Measurements from ENCODE around the gene CSH2. TPM values are rescaled to one million over a fixed set of nuclear protein-coding genes. Genes with fewer than 3 reads are reported as not detected.

Gene CSH2
- not detected in 2 replicates for total RNA-seq

DNA sequence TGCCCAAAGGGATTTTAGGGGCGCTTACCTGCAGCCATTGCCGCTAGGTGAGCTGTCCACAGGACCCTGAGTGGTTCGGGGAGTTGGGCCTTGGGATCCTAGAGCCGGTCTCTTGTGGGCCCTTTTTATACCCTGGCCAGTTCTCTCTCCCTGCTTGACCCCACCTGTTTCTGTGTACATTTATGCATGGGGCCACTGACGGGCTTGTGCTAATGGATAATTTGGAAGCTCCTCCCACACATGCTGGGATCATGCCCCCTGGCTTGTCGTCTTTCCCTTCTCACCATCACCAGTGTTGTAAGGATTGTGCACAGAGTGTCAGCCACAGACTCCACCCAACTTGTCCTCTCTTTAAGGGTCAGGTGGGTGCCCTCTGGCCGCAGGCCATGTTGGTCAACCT, at the start of gene CSH2:
CSH2 (minus strand) TSS at position 101 of the 400 bp plus-strand sequence; CDS start at position 38, 63 bp downstream.

DNA sequence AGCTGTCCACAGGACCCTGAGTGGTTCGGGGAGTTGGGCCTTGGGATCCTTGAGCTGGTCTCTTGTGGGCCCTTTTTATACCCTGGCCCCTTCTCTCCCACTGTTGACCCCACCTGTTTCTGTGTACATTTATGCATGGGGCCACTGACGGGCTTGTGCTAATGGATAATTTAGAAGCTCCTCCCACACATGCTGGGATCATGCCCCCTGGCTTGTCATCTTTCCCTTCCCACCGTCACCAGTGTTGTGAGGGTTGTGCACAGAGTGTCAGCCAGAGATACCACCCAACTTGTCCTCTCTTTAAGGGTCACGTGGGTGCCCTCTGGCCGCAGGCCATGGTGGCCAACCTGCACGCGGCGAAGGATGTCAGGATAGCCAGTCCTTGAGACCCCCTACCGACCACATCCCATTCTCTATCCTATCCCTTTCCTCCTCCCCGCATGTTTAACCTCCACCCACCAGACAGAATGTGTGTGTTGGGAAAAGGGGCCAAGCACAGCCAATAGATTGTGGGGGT, 45.4 kb upstream of the CSH2 start, which contains the start of gene GH1:
GH1 (minus strand) TSS at position 51 of the 517 bp plus-strand sequence. CDS start 63 bp downstream, outside the sequence.

DNA sequence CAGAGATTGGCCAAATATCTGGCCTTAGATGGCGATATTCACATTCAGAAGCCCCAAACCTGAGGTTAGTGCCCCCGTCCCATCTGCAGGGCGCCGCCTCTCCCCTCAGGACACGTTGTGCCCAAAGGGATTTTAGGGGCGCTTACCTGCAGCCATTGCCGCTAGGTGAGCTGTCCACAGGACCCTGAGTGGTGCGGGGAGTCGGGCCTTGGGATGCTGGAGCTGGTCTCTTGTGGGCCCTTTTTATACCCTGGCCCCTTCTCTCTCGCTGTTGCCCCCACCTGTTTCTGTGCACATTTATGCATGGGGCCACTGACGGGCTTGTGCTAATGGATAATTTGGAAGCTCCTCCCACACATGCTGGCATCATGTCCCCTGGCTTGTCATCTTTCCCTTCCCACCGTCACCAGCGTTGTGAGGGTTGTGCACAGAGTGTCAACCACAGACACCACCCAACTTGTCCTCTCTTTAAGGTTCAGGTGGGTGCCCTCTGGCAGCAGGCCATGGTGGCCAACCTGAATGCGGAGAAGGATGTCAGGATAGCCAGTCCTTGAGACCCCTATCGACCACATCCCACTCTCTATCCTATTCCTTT, 37.7 kb upstream of the CSH2 start, which contains the start of gene CSHL1:
CSHL1 (minus strand) TSS at position 218 of the 595 bp plus-strand sequence; CDS start at position 156, 62 bp downstream.

DNA sequence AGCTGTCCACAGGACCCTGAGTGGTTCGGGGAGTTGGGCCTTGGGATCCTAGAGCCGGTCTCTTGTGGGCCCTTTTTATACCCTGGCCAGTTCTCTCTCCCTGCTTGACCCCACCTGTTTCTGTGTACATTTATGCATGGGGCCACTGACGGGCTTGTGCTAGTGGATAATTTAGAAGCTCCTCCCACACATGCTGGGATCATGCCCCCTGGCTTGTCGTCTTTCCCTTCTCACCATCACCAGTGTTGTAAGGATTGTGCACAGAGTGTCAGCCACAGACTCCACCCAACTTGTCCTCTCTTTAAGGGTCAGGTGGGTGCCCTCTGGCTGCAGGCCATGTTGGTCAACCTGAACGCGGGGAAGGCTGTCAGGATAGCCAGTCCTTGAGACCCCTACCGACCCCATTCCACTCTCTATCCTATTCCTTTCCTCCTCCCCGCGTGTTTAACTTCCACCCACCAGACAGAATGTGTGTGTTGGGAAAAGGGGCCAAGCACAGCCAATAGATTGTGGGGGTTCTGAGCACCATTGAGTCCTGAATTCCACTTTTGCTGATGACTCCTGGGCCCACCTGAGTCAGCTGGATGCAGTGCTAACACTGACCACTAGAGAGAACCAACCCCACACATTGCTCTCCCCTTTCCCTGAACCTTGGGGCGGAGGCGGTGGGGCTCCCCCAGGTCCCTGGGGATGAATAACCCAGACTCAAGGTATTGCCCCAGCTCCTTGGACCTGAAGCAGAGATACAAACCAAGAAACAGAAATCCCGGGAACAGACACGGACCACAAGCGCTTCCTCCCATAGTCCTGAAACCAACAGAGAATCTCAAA, 23.3 kb upstream of the CSH2 start, which contains the start of gene CSH1:
CSH1 (minus strand) TSS at position 51 of the 831 bp plus-strand sequence. CDS start 63 bp downstream, outside the sequence.

DNA sequence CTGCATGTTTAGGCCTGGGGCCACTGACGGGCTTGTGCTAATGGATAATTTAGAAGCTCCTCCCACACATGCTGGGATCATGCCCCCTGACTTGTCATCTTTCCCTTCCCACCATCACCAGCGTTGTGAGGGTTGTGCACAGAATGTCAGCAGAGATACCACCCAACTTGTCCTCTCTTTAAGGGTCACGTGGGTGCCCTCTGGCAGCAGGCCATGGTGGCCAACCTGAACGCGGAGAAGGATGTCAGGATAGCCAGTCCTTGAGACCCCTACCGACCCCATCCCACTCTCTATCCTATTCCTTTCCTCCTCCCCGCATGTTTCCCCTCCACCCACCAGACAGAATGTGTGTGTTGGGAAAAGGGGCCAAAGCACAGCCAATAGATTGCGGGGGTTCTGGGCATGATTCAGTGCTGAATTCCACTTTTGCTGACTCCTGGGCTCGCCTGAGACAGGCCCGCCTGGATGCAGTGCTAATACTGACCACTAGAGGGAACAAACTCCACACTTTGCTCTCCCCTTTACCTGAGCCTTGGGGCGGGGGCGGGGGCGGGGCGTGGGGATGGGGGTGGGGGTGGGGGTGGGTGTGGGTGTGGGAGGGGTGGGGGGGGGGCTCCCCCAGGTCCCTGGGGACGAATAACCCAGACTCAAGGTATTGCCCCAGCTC, 8.6 kb upstream of the CSH2 start, which contains the start of gene GH2:
GH2 (minus strand) TSS at position 10 of the 667 bp plus-strand sequence. CDS start 143 bp downstream, outside the sequence.

DNA sequence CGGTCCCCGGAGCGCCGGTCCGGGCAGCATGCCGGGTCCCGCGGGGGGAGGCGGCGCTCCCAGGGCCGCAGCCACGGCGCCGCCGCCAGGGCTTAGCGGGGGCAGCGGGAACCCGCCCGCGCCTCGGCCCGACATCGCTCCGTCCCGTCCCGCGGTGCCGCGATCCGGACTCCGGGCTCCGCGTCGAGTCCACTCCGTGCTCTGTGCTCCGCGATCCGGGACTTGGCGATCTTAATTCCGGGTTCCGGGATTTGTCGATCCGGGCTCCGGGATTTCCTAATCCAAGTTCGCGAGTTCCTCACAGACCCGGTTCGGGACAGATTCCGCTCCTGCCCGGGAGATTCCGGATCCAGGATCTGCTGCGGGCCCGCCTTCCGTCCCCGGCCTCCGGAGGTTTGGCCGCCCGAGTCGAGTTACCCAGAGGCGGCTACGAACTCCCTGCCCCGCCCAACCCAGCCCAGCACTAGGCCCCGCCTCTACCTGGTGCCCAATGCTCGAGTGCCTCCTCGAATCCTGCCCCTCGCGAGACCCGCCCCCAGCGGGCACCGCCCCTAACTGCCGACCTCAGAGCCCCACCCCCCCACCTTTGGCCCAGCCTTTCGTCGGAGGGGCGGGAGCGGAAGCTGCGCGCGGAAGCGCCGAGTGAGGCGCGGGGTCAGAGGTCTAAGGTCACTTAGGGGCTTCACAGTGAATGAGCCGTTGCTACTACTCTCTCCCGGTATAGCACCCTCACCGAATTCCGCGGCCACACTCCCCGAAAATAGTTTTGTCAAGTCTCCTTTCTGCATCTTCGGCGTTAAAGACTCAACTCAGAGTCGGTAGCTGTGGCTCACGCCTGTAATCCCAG, 30.7 kb downstream of the CSH2 start, which contains the start of gene SMARCD2:
SMARCD2 (minus strand) TSS at position 146 of the 847 bp plus-strand sequence; CDS start at position 135, 11 bp downstream.

DNA sequence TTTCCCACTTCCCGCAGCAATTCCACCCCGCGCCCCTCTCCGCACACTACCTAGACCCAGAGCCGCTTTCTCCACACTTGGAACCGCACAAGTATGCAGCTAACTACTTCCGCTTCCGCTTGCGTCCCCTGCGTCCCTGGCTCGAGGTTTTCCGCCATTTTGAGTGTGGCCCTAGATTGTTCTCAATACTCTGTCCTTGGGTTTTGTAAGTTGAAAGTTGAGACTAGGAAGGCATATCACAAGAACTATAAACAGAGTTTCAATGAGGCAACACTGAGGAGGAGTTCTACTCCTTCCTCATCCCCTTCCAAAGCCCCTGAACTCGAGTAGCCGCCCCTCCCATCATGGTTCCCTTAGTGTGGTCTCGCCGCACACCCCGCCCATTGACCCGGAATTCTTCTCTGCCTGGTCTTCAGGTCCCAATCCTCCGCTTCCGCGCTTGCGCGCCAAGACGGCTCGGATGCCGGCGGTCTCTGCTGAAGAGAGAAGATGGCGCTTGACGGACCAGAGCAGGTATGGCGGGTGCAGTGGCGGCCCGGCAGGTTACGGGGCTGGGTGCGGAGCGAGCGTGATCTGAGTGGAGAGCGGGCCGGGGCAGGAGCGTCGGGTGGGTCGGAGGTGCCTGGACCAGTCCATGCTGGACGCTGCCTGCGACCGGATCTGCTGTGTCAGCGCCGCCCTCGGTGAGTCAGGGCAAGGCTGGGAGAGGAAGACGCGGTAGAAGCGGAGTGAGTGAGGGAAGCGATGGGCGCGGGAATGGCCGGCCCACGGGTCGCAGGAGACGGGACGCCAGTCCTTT, 46.3 kb downstream of the CSH2 start, which contains the start of the genes FTSJ3 and PSMC5:
FTSJ3 (minus strand) TSS at position 662 of the 799 bp plus-strand sequence. CDS start 761 bp downstream, outside the sequence.
PSMC5 (plus strand) TSS at position 430 of the 799 bp plus-strand sequence; CDS start at position 490, 60 bp downstream.

Small RNA genes within 50 kb of the gene (small RNA-seq; reads per million reads assigned to genes)
- gene AC040958.1 = not detected
- gene AC127029.1 = not detected
- not detected for gene GH1

Other genes starting within 250 kb of the CSH2 start
- 8.2 and 9.8 TPM in 2 replicates for gene LIMD2, start 173.6 kb downstream of the CSH2 start, total RNA-seq
- 21.1 and 24.3 TPM in 2 replicates for gene STRADA, start 131.9 kb downstream of the CSH2 start, total RNA-seq
- gene CCDC47, start 100.1 kb downstream of the CSH2 start, total RNA-seq = 35.4 and 40.4 TPM in 2 replicates
- gene DDX42, start 99.5 kb downstream of the CSH2 start, total RNA-seq = 55.5 and 61.2 TPM in 2 replicates
- 48.9 and 68.7 TPM in 2 replicates for gene PSMC5, start 46.2 kb downstream of the CSH2 start, total RNA-seq
- gene FTSJ3, start 46.0 kb downstream of the CSH2 start, total RNA-seq = 44.0 and 53.9 TPM in 2 replicates
- 121 and 150 TPM in 2 replicates for gene SMARCD2, start 31.0 kb downstream of the CSH2 start, total RNA-seq
- gene GH2, start 8.3 kb upstream of the CSH2 start, total RNA-seq = not detected in 2 replicates
- gene CSH1, start 22.9 kb upstream of the CSH2 start, total RNA-seq = not detected in 2 replicates
- not detected in 2 replicates for gene CSHL1, start 37.6 kb upstream of the CSH2 start, total RNA-seq
- gene GH1, start 45.2 kb upstream of the CSH2 start, total RNA-seq = not detected in 2 replicates
- gene CD79B, start 58.7 kb upstream of the CSH2 start, total RNA-seq = not detected in 2 replicates
- not detected in 2 replicates for gene SCN4A, start 99.2 kb upstream of the CSH2 start, total RNA-seq
- gene PRR29, start 124.7 kb upstream of the CSH2 start, total RNA-seq = under 0.01 TPM in 1 of 2 replicates, not detected in the other
- not detected in 2 replicates for gene ICAM2, start 147.0 kb upstream of the CSH2 start, total RNA-seq

Data from placental epithelial cell (primary cell).